ENCODE data around the gene TPR. TPM values are rescaled to one million over a fixed set of nuclear protein-coding genes. Genes with fewer than 3 reads are reported as not detected.

The TPR gene
- total and polyA plus RNA-seq, 2 donors (not counting 1 experiment from before 2014, with no cell fraction given) = 30.0 to 141 TPM

GRCh38 chr1:186300056-186300455 lies 75.0 kb downstream of the TPR start:
- H3K9ac ChIP-seq (ENCODE audit: low read length) = no peak overlapping the region
- Mint-ChIP-seq H3K4me3 (no peak overlapping the region), H3K4me1 (peaks cover 1% of the 10 kb centered on the region), H3K27me3 (peaks cover 4% of the 10 kb centered on the region), H3K9me3 (ENCODE audit: insufficient read depth) (no peaks in the 10 kb centered on the region), H3K27ac (no peak overlapping the region)
- no peak overlapping the region for H3K4me2 ChIP-seq (replicated peaks; ENCODE audit: low read depth, low read length, poor library complexity, severe bottlenecking)
- H4K20me1 ChIP-seq (ENCODE audit: control insufficient read depth, insufficient read depth, low read length, poor library complexity, severe bottlenecking) = no peaks in the 10 kb centered on the region
- no peak overlapping the region for H3K27ac ChIP-seq (ENCODE audit: low read length in 2 of 2)
- H2AFZ ChIP-seq (ENCODE audit: insufficient read depth, low read depth, low read length, poor library complexity, severe bottlenecking) = no peak overlapping the region
- POLR2A ChIA-PET = no interaction called here
- no peaks in the 10 kb centered on the region for H3K36me3 ChIP-seq (replicated peaks in 1 of 2; ENCODE audit: control extremely low read depth in 1 of 2, control insufficient read depth in 1 of 2, extremely low read depth in 1 of 2, insufficient read depth in 2 of 2, low read length in 1 of 2)
- H3K9me3 ChIP-seq (ENCODE audit: control extremely low read depth in 1 of 3, control insufficient read depth in 2 of 3, insufficient read depth in 1 of 3, low read length in 2 of 3) = no peaks in the 10 kb centered on the region
- no peaks in the 10 kb centered on the region for H3K79me2 ChIP-seq (ENCODE audit: control insufficient read depth, insufficient read depth, low read length)
- CTCF ChIA-PET = no interaction called here
- no peak overlapping the region for H3K4me3 ChIP-seq (ENCODE audit: control extremely low read depth in 1 of 5, extremely low read depth in 1 of 5, insufficient read depth in 1 of 5, low read depth in 2 of 5, low read length in 4 of 5)
- intact Hi-C loops (cut with micrococcal nuclease) = no loop called here
- TF ChIP-seq CTCF (IDR thresholded peaks at IDR 0.05) (no peak), EZH2 (IDR thresholded peaks at IDR 0.05; ENCODE audit: borderline replicate concordance, insufficient read depth, low read depth, low read length, poor library complexity, severe bottlenecking) (no peak)
- no peak for ATAC-seq (ENCODE audit: low read depth)
- no peak for DNase-seq
- no peaks in the 10 kb centered on the region for H3K27me3 ChIP-seq (replicated peaks in 1 of 4; ENCODE audit: control extremely low read depth in 1 of 4, control insufficient read depth in 3 of 4, insufficient read depth in 4 of 4, low read length in 3 of 4)
- H3K4me1 ChIP-seq (ENCODE audit: control insufficient read depth in 2 of 2, insufficient read depth in 2 of 2, low read length in 2 of 2) = no peaks in the 10 kb centered on the region
- WGBS (ENCODE audit: insufficient coverage) = 98% methylated on average over 4 of the region's 6 CpGs

GRCh38 chr1:186299570-186299969 lies 75.5 kb downstream of the TPR start:
- Histone ChIP-seq H3K9ac (ENCODE audit: low read length) (no peak overlapping the region), H3K27ac (ENCODE audit: low read length in 2 of 2) (no peak overlapping the region), H4K20me1 (ENCODE audit: control insufficient read depth, insufficient read depth, low read length, poor library complexity, severe bottlenecking) (no peaks in the 10 kb centered on the region), H3K27me3 (replicated peaks in 1 of 4; ENCODE audit: control extremely low read depth in 1 of 4, control insufficient read depth in 3 of 4, insufficient read depth in 4 of 4, low read length in 3 of 4) (no peaks in the 10 kb centered on the region), H3K79me2 (ENCODE audit: control insufficient read depth, insufficient read depth, low read length) (no peaks in the 10 kb centered on the region), H2AFZ (ENCODE audit: insufficient read depth, low read depth, low read length, poor library complexity, severe bottlenecking) (no peak overlapping the region), H3K4me1 (ENCODE audit: control insufficient read depth in 2 of 2, insufficient read depth in 2 of 2, low read length in 2 of 2) (no peaks in the 10 kb centered on the region), H3K4me2 (replicated peaks; ENCODE audit: low read depth, low read length, poor library complexity, severe bottlenecking) (no peak overlapping the region), H3K4me3 (ENCODE audit: control extremely low read depth in 1 of 5, extremely low read depth in 1 of 5, insufficient read depth in 1 of 5, low read depth in 2 of 5, low read length in 4 of 5) (no peak overlapping the region), H3K9me3 (ENCODE audit: control extremely low read depth in 1 of 3, control insufficient read depth in 2 of 3, insufficient read depth in 1 of 3, low read length in 2 of 3) (no peaks in the 10 kb centered on the region), H3K36me3 (replicated peaks in 1 of 2; ENCODE audit: control extremely low read depth in 1 of 2, control insufficient read depth in 1 of 2, extremely low read depth in 1 of 2, insufficient read depth in 2 of 2, low read length in 1 of 2) (no peaks in the 10 kb centered on the region)
- Mint-ChIP-seq H3K4me3 (no peak overlapping the region), H3K27ac (no peak overlapping the region), H3K27me3 (peaks cover 4% of the 10 kb centered on the region), H3K9me3 (ENCODE audit: insufficient read depth) (no peaks in the 10 kb centered on the region), H3K4me1 (no peaks in the 10 kb centered on the region)
- DNase-seq (no peak), ATAC-seq (ENCODE audit: low read depth) (no peak)
- ChIA-PET CTCF (no interaction called here), POLR2A (no interaction called here)
- intact Hi-C loops (cut with micrococcal nuclease) = no loop called here
- TF ChIP-seq CTCF (IDR thresholded peaks at IDR 0.05) = no peak
- no peak for TF ChIP-seq EZH2 (IDR thresholded peaks at IDR 0.05; ENCODE audit: borderline replicate concordance, insufficient read depth, low read depth, low read length, poor library complexity, severe bottlenecking)
- WGBS (ENCODE audit: insufficient coverage) = no CpG with 5 or more reads among the region's 2 CpGs

Data from B cell (primary cell).